Left ventricle myocardium inferior (tissue), 1 donor: Measurements from ENCODE around the gene PBRM1. TPM values are rescaled to one million over a fixed set of nuclear protein-coding genes. Genes with fewer than 3 reads are reported as not detected.

ENCODE experiments used
- DNase-seq: peaks from one replicate; pipeline ENCODE4 v3.0.0-alpha.2; 2020
- H3K27ac ChIP-seq: fragments of 200-600 bp; replicated peaks from 2 replicates; pipeline ENCODE4 v1.8.0; 2021
- H3K27me3 ChIP-seq: fragments of 200-600 bp; 2 replicates; pipeline ENCODE4 v1.8.0; 2021; ENCODE audit warnings: low read depth
- H3K36me3 ChIP-seq: fragments of 200-600 bp; 2 replicates; pipeline ENCODE4 v1.8.0; 2021
- H3K4me1 ChIP-seq: fragments of 200-600 bp; 2 replicates; pipeline ENCODE4 v1.8.0; 2021
- H3K4me3 ChIP-seq: fragments of 200-600 bp; 2 replicates; pipeline ENCODE4 v1.8.0; 2021; ENCODE audit warnings: mild to moderate bottlenecking, moderate library complexity
- H3K9me3 ChIP-seq: fragments of 200-600 bp; replicated peaks from 2 replicates; pipeline ENCODE4 v1.8.0; 2021
- intact Hi-C: fragments of 100-400 bp; cut with micrococcal nuclease; formaldehyde crosslinking; loops from one replicate; pipeline ENCODE4 v1.11.0; 2022
- total RNA-seq: library from RNA; stranded (reverse); fragmentation: NEBNext Ultra II Directional; extraction: Animal tissue kit (Norgen Biotek cat#: 25700); gene quantifications from one replicate; pipeline ENCODE4 v1.2.1, GENCODE V29; 2021
- TF ChIP-seq, protein P1 (sequence below): fragments of 200-600 bp; IDR thresholded peaks from 2 replicates; pipeline ENCODE4 v1.8.0; 2021; ENCODE audit warnings: antibody characterized with exemption, mild to moderate bottlenecking, borderline replicate concordance
- donor health status: DM: no; HTN: yes; CAD: no; lungs with severe emphysema.

The PBRM1 gene
- total RNA-seq, 1 donor from 2014 or later = 52.3 TPM

DNA sequence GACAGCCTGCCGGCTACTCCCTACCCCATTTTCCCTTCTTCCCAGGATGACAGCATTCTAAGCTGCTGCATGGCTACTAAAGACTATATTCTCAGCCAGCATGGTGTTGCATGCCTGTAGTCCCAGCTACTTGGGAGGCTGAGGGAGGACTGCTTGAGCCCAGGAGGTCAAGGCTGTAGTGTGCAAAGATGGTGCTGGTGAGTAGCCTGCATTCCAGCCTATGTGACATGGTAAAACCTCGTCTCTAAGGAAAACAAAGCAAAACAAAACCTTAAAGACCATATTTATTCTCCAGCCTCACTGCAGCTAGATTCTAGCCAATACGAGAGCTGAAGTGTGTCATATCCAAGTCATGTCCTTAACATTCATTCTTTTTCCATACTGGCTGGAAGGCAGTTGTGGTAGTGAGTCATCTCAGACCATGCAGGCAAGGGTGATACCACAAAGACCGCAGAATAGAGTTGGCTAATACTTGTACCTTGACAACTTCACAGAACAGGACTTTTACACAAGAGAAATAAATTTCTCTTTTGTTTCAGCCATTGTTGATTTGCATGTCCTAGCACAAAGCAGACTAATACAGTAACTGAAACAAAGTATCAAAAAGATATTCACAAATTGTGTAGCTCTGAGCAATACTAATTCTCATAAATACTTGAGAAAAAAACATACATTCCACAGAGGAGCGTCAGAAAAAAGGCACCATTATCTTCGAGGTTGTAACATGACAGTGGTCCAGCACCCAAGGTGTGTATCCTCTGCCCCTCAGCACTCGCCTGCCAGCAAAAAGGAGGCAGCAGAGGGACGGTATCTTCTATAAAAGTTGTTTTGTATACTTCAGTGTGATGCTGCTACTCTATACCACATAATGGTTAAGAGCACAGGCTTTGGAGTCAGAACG lies 14.8 kb downstream of the PBRM1 start:
- H3K4me1 ChIP-seq = peaks cover 19% of the 10 kb centered on the region
- no peaks in the 10 kb centered on the region for H3K27me3 ChIP-seq
- peaks cover 72% of the 10 kb centered on the region for H3K36me3 ChIP-seq
- H3K9me3 ChIP-seq = no peaks in the 10 kb centered on the region
- H3K27ac ChIP-seq = peak overlapping the region; percentile 56
- TF ChIP-seq, protein P1, sequence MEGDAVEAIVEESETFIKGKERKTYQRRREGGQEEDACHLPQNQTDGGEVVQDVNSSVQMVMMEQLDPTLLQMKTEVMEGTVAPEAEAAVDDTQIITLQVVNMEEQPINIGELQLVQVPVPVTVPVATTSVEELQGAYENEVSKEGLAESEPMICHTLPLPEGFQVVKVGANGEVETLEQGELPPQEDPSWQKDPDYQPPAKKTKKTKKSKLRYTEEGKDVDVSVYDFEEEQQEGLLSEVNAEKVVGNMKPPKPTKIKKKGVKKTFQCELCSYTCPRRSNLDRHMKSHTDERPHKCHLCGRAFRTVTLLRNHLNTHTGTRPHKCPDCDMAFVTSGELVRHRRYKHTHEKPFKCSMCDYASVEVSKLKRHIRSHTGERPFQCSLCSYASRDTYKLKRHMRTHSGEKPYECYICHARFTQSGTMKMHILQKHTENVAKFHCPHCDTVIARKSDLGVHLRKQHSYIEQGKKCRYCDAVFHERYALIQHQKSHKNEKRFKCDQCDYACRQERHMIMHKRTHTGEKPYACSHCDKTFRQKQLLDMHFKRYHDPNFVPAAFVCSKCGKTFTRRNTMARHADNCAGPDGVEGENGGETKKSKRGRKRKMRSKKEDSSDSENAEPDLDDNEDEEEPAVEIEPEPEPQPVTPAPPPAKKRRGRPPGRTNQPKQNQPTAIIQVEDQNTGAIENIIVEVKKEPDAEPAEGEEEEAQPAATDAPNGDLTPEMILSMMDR = no peak
- no peak overlapping the region for H3K4me3 ChIP-seq
- DNase-seq = no peak
- intact Hi-C loops = no loop called here

DNA sequence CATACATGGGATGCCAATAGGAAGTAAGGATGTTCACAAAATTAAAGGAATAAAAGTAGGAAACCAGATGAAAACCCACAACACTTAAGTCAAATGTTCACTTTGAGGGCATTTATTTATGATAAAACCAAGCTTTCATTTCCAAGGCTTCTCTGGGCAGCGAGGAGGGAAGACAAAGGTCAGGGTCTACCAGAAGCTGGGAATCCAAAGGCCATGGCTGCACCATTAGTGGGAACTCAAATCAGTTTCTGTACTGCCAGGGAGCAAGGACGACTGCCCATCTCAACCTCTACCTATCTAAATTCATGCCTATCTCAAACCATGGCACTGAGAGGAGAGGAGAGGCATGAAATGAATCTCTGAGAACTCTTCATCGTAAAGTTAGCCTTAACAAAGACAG lies 22.6 kb downstream of the PBRM1 start:
- Histone ChIP-seq H3K4me1 (no peaks in the 10 kb centered on the region), H3K27me3 (no peaks in the 10 kb centered on the region), H3K9me3 (no peaks in the 10 kb centered on the region), H3K36me3 (peaks cover 90% of the 10 kb centered on the region), H3K4me3 (no peak overlapping the region), H3K27ac (no peak overlapping the region)
- intact Hi-C loops = no loop called here
- no peak for DNase-seq
- TF ChIP-seq, protein P1 = no peak

DNA sequence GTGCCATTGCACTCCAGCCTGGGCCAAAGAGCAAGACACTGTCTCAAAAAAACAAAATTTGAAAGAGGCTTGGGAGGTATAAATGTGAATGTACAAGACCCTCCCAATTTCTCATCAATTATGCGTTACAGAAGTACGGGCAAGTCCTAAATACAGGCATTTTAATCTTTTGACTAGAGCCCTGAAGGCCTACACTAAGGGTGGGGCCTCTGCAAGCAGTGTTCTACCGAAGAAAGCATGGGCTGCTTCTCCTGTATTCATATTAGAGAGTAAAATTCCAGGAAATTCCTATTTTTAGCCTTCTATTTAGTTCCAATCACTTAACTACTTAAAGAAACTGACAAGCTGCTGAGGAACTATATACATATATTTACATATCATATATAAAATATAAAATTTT lies 25.7 kb downstream of the PBRM1 start:
- DNase-seq = no peak
- intact Hi-C loops = no loop called here
- H3K27me3 ChIP-seq = no peaks in the 10 kb centered on the region
- H3K4me3 ChIP-seq = no peak overlapping the region
- H3K27ac ChIP-seq = no peak overlapping the region
- H3K36me3 ChIP-seq = peaks cover 91% of the 10 kb centered on the region
- TF ChIP-seq, protein P1 = no peak
- H3K9me3 ChIP-seq = no peaks in the 10 kb centered on the region
- H3K4me1 ChIP-seq = no peaks in the 10 kb centered on the region

DNA sequence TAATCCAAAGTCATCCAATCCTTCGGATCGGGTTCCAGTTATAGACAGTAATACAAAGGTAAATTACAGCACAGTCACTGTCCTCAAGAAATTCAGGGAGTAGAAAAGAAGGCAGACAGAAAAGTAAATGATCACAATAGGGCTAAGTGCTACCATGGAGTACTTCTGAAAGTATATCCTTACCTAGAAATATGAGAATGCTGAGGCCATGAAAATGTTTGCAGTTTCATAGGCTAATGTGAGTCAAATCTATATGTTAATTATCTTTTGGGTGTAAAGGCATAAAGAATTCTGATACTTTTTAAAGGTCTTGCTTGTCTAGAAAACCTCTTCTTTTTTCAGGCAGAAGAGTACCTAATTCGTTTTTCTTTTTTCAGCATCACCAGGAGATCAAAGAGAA lies 29.8 kb downstream of the PBRM1 start:
- intact Hi-C loops = no loop called here
- no peak overlapping the region for H3K27ac ChIP-seq
- H3K27me3 ChIP-seq = no peaks in the 10 kb centered on the region
- no peaks in the 10 kb centered on the region for H3K4me1 ChIP-seq
- H3K36me3 ChIP-seq = peaks cover 96% of the 10 kb centered on the region
- no peak overlapping the region for H3K4me3 ChIP-seq
- no peaks in the 10 kb centered on the region for H3K9me3 ChIP-seq
- DNase-seq = no peak
- TF ChIP-seq, protein P1 = no peak

DNA sequence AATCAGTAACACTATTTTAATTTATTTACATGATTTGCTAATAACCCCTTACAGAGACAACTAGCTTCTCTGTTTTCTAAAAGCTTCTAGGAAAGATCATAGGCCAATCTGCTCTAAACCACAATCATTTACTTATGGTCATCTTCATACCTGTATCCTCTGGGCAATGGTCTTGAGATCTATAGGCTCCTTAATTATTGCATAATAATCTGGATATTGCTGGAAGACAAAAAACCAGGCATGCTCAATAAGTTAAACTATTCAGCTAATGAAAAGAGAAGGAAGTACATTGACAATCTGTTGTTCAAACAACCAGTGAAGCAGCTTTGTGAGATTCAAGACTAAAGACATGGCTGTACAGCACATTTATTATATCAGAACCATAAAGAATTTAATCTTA lies 34.1 kb downstream of the PBRM1 start:
- TF ChIP-seq, protein P1 = no peak
- intact Hi-C loops = no loop called here
- no peak for DNase-seq
- H3K9me3 ChIP-seq = no peaks in the 10 kb centered on the region
- no peak overlapping the region for H3K27ac ChIP-seq
- H3K27me3 ChIP-seq = no peaks in the 10 kb centered on the region
- no peaks in the 10 kb centered on the region for H3K4me1 ChIP-seq
- H3K4me3 ChIP-seq = no peak overlapping the region
- H3K36me3 ChIP-seq = peaks cover 95% of the 10 kb centered on the region
